Measurements from ENCODE around the gene LMX1B.

Gene LMX1B

DNA sequence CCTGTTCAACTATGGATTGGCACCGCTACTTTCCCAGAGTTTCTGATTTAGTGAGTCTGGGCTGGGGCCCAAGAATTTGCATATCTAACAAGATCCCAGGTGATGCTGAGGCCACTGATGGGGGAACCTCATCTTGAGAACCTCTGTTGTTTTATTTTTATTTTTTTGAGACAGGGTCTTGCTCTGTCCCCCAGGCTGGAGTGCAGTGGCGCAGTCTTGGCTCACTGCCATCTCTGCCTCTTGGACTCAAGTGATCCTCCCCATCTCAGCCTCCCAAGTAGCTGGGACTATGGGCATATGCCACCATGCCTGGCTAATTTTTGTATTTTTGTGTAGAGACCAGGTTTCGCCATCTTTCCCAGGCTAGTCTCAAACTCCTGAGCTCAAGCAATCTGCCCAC is 35.7 kb downstream of the LMX1B start:
- TF ChIP-seq SIN3A (IDR thresholded peaks at IDR 0.05; ENCODE audit: borderline replicate concordance, insufficient read depth, low read length) (no peak), FOXP2 (optimal IDR thresholded peaks at IDR 0.05; ENCODE audit: borderline replicate concordance, extremely low read depth, extremely low read length, insufficient read depth) (no peak), TAF1 (IDR thresholded peaks at IDR 0.05; ENCODE audit: borderline replicate concordance, insufficient read depth, low read length) (no peak), POLR2AphosphoS5 (IDR thresholded peaks at IDR 0.05; ENCODE audit: low read depth, low read length) (no peak)
- TF ChIP-seq, protein P1, sequence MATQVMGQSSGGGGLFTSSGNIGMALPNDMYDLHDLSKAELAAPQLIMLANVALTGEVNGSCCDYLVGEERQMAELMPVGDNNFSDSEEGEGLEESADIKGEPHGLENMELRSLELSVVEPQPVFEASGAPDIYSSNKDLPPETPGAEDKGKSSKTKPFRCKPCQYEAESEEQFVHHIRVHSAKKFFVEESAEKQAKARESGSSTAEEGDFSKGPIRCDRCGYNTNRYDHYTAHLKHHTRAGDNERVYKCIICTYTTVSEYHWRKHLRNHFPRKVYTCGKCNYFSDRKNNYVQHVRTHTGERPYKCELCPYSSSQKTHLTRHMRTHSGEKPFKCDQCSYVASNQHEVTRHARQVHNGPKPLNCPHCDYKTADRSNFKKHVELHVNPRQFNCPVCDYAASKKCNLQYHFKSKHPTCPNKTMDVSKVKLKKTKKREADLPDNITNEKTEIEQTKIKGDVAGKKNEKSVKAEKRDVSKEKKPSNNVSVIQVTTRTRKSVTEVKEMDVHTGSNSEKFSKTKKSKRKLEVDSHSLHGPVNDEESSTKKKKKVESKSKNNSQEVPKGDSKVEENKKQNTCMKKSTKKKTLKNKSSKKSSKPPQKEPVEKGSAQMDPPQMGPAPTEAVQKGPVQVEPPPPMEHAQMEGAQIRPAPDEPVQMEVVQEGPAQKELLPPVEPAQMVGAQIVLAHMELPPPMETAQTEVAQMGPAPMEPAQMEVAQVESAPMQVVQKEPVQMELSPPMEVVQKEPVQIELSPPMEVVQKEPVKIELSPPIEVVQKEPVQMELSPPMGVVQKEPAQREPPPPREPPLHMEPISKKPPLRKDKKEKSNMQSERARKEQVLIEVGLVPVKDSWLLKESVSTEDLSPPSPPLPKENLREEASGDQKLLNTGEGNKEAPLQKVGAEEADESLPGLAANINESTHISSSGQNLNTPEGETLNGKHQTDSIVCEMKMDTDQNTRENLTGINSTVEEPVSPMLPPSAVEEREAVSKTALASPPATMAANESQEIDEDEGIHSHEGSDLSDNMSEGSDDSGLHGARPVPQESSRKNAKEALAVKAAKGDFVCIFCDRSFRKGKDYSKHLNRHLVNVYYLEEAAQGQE (IDR thresholded peaks at IDR 0.05; ENCODE audit: insufficient read depth in 1 of 2, low read depth in 2 of 2, low read length in 2 of 2) = no peak

GRCh38 chr9:126650404-126651341 is 36.9 kb downstream of the LMX1B start:
- TF ChIP-seq SIN3A (IDR thresholded peaks at IDR 0.05; ENCODE audit: borderline replicate concordance, insufficient read depth, low read length) (no peak), FOXP2 (optimal IDR thresholded peaks at IDR 0.05; ENCODE audit: borderline replicate concordance, extremely low read depth, extremely low read length, insufficient read depth) (no peak), POLR2AphosphoS5 (IDR thresholded peaks at IDR 0.05; ENCODE audit: low read depth, low read length) (no peak), TAF1 (IDR thresholded peaks at IDR 0.05; ENCODE audit: borderline replicate concordance, insufficient read depth, low read length) (no peak)
- TF ChIP-seq, protein P1 (IDR thresholded peaks at IDR 0.05; ENCODE audit: insufficient read depth in 1 of 2, low read depth in 2 of 2, low read length in 2 of 2) = no peak

DNA sequence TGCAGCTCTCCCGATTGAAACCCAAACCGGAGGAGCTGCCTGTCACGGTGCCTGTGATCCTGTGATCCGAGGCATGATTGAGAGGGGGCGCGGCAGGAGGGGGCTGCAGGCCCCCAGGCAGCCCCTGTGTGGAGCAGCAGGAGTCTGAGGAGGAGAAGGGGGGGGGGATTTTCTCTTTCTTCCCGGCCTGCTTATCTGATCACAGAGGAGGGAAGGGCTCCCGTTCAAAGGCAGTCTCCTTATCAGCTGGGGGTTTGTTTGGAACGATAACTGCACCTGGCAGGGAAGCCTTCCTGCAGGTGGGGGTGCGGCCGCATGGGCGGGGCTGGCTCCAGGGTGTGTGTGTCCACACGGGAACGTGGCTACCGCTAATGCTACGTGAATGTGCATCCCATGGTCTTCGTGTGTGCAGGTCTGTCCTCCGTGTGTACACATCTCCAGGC is 38.4 kb downstream of the LMX1B start:
- TF ChIP-seq SIN3A (IDR thresholded peaks at IDR 0.05; ENCODE audit: borderline replicate concordance, insufficient read depth, low read length) (no peak), TAF1 (IDR thresholded peaks at IDR 0.05; ENCODE audit: borderline replicate concordance, insufficient read depth, low read length) (no peak), POLR2AphosphoS5 (IDR thresholded peaks at IDR 0.05; ENCODE audit: low read depth, low read length) (no peak), FOXP2 (optimal IDR thresholded peaks at IDR 0.05; ENCODE audit: borderline replicate concordance, extremely low read depth, extremely low read length, insufficient read depth) (no peak)
- TF ChIP-seq, protein P1 (IDR thresholded peaks at IDR 0.05; ENCODE audit: insufficient read depth in 1 of 2, low read depth in 2 of 2, low read length in 2 of 2) = no peak

DNA sequence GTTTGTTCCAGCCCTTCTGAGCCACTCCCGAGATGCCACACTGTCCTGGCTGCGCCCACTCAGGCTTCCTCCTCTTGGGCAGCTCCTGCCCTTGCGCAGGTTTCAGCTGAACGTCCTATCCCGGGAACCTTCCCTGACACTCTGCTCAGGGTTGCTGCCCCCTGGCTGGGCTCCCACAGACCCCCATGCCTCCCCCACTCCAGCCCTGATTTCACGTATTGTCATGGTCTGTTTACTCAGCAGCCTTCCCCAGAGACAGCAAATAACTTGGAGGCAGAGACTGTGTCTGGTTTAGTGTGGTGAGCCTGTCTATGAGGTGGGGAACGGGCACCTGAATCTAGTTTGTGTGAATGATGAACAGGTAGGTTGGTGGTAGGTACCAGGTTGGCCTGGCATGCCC is 40.4 kb downstream of the LMX1B start:
- TF ChIP-seq TAF1 (IDR thresholded peaks at IDR 0.05; ENCODE audit: borderline replicate concordance, insufficient read depth, low read length) (no peak), SIN3A (IDR thresholded peaks at IDR 0.05; ENCODE audit: borderline replicate concordance, insufficient read depth, low read length) (no peak), FOXP2 (optimal IDR thresholded peaks at IDR 0.05; ENCODE audit: borderline replicate concordance, extremely low read depth, extremely low read length, insufficient read depth) (no peak), POLR2AphosphoS5 (IDR thresholded peaks at IDR 0.05; ENCODE audit: low read depth, low read length) (no peak)
- TF ChIP-seq, protein P1 (IDR thresholded peaks at IDR 0.05; ENCODE audit: insufficient read depth in 1 of 2, low read depth in 2 of 2, low read length in 2 of 2) = no peak

All from PFSK-1 (cell line).